Measurements from ENCODE around the gene SCLY.

GRCh38 chr2:238069877-238070276 is 9.1 kb downstream of the SCLY start:
- no peak for TF ChIP-seq POU5F1 (IDR thresholded peaks at IDR 0.05; ENCODE audit: low read depth, low read length)
- no peak for TF ChIP-seq EP300 (IDR thresholded peaks at IDR 0.05; ENCODE audit: borderline replicate concordance in 1 of 2, low read depth in 2 of 2, low read length in 2 of 2)
- TF ChIP-seq CTCF (IDR thresholded peaks at IDR 0.05; ENCODE audit: control extremely low read depth in 1 of 3, insufficient read depth in 1 of 3, low read depth in 1 of 3, low read length in 3 of 3): no peak
- TF ChIP-seq JUND (IDR thresholded peaks at IDR 0.05; ENCODE audit: low read length): no peak
- no peak for TF ChIP-seq USF2 (IDR thresholded peaks at IDR 0.05; ENCODE audit: low read length)
- no peak for TF ChIP-seq GABPA (IDR thresholded peaks at IDR 0.05; ENCODE audit: borderline replicate concordance, insufficient read depth, low read length)
- TF ChIP-seq POLR2A (IDR thresholded peaks at IDR 0.05; ENCODE audit: control extremely low read depth in 1 of 2, low read depth in 2 of 2, low read length in 2 of 2): no peak
